Erythroblast (primary cell): Measurements from ENCODE around the gene IL1RAPL2.
"Not testable (repeated sequence)": the region's sequence is repeated elsewhere in the genome, so short reads cannot be mapped to it uniquely, and the experiment has no call there.

Experiments used
- GATA1 ChIP-seq: IDR thresholded peaks from 2 replicates; pipeline ENCODE4 v1.6.1; 2011; ENCODE audit warnings: low read depth, mild to moderate bottlenecking, control low read depth, low read length, moderate library complexity
- POLR2A ChIP-seq: IDR thresholded peaks from 2 replicates; pipeline ENCODE4 v1.6.1; 2011; ENCODE audit warnings: mild to moderate bottlenecking, low read length

DNA sequence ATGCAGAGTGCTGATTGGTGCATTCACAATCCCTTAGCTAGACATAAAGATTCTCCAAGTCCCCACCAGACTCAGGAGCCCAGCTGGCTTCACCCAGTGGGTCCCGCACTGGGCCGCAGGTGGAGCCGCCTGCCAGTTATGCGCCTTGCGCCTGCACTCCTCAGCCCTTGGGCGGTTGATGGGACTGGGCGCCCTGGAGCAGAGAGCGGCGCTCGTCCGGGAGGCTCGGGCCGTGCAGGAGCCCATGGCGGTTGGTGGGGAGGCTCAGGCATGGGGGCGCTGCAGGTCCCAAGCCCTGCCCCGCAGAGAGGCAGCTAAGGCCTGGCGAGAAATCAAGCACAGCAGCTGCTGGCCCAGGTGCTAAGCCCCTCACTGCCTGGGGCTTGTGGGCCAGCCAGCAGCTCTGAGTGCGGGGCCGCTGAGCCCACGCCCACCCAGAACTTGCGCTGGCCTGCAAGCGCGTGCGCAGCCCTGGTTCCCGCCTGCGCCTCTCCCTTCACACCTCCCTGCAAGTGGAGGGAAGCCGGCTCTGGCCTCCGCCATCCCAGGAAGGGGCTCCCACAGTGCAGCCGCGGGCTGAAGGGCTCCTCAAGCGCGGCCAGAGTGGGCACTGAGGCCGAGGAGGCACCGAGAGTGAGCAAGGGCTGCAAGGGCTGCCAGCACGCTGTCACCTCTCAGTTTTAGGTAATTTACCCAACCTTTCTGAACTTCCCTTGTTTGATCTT lies 549.8 kb downstream of the IL1RAPL2 start:
- TF ChIP-seq POLR2A, GATA1: not testable (repeated sequence)
